Neural cell (in vitro differentiated cells): ENCODE results near the gene MDFIC2. TPM values are rescaled to one million over a fixed set of nuclear protein-coding genes. Genes with fewer than 3 reads are reported as not detected.

Source experiments
- H2AFZ ChIP-seq: fragments of 200-600, 300-800 bp; sonication (generic), shearing (Covaris generic); 2 replicates; pipeline ENCODE4 v1.6.0; 2014; ENCODE audit warnings: low read depth, mild to moderate bottlenecking, antibody characterized with exemption, low read length, moderate library complexity
- H3F3A ChIP-seq: fragments of 200-600 bp; shearing (Covaris generic); 2 replicates; pipeline ENCODE4 v1.6.1; 2016; ENCODE audit warnings: mild to moderate bottlenecking, moderate library complexity, mixed read lengths, antibody characterized with exemption, low read length; ENCODE audit not compliant: insufficient read depth, poor library complexity, severe bottlenecking
- H3K27ac ChIP-seq: fragments of 200-600, 300-800 bp; sonication (generic), shearing (Covaris generic); 2 replicates; pipeline ENCODE4 v1.5.1; 2014; ENCODE audit warnings: mild to moderate bottlenecking, low read length, moderate library complexity
- H3K27me3 ChIP-seq: fragments of 300-800, 200-600 bp; sonication (generic), shearing (Covaris generic); 2 replicates; pipeline ENCODE4 v1.6.0; 2014; ENCODE audit warnings: mild to moderate bottlenecking, low read depth, low read length, moderate library complexity; ENCODE audit not compliant: insufficient read depth
- H3K36me3 ChIP-seq: fragments of 300-800, 200-600 bp; sonication (generic), shearing (Covaris generic); 2 replicates; pipeline ENCODE4 v1.5.1; 2014; ENCODE audit warnings: mild to moderate bottlenecking, antibody characterized with exemption, low read length, moderate library complexity; ENCODE audit not compliant: insufficient read depth
- H3K4me2 ChIP-seq: fragments of 300-800, 200-600 bp; sonication (generic), shearing (Covaris generic); 2 replicates; pipeline ENCODE4 v1.6.0; 2014; ENCODE audit warnings: mild to moderate bottlenecking, low read length
- H3K4me3 ChIP-seq: fragments of 300-800, 200-600 bp; sonication (generic), shearing (Covaris generic); 2 replicates; pipeline ENCODE4 v1.5.1; 2014; ENCODE audit warnings: mild to moderate bottlenecking, low read length, moderate library complexity
- H3K79me2 ChIP-seq: fragments of 200-600 bp; shearing (Covaris generic); replicated peaks from 2 replicates; pipeline ENCODE4 v1.6.0; 2014; ENCODE audit warnings: mild to moderate bottlenecking, low read length, moderate library complexity; ENCODE audit not compliant: insufficient read depth
- H3K9ac ChIP-seq: fragments of 300-800, 200-600 bp; sonication (generic), shearing (Covaris generic); 2 replicates; pipeline ENCODE4 v1.6.1; 2016; ENCODE audit warnings: mild to moderate bottlenecking, low read length, mixed read lengths
- H3K9me2 ChIP-seq: fragments of 200-600 bp; shearing (Covaris generic); 2 replicates; pipeline ENCODE4 v1.6.1; 2016; ENCODE audit warnings: mild to moderate bottlenecking, low read length, mixed read lengths; ENCODE audit not compliant: insufficient read depth
- H3K9me3 ChIP-seq: fragments of 200-600, 300-800 bp; sonication (generic), shearing (Covaris generic); 2 replicates; pipeline ENCODE4 v1.6.1; 2016; ENCODE audit warnings: mild to moderate bottlenecking, mixed run types, low read length, moderate library complexity, mixed read lengths
- H4K20me1 ChIP-seq: fragments of 200-600 bp; shearing (Covaris generic); 2 replicates; pipeline ENCODE4 v1.6.1; 2016; ENCODE audit warnings: mild to moderate bottlenecking, mixed run types; ENCODE audit not compliant: insufficient read depth
- EP300 ChIP-seq: fragments of 450-650 bp; conservative IDR thresholded peaks from 2 replicates; pipeline ENCODE4 v1.6.1; 2014; ENCODE audit warnings: antibody characterized with exemption, mild to moderate bottlenecking, moderate library complexity; ENCODE audit not compliant: poor library complexity, severe bottlenecking
- EZH2 ChIP-seq: fragments of 200-600, 300-800 bp; shearing (Covaris generic), sonication (generic); IDR thresholded peaks from 2 replicates; pipeline ENCODE4 v1.6.1; 2014; ENCODE audit warnings: antibody characterized with exemption, low read length, borderline replicate concordance, mild to moderate bottlenecking; ENCODE audit not compliant: insufficient read depth, poor library complexity, severe bottlenecking
- MXI1 ChIP-seq: fragments of 450-650 bp; conservative IDR thresholded peaks from 2 replicates; pipeline ENCODE4 v1.6.1; 2014; ENCODE audit warnings: antibody characterized with exemption, mild to moderate bottlenecking; ENCODE audit not compliant: poor library complexity, severe bottlenecking
- POLR2AphosphoS5 ChIP-seq: IDR thresholded peaks from 2 replicates; pipeline ENCODE4 v1.6.1; 2012
- RAD21 ChIP-seq: fragments of 450-650 bp; conservative IDR thresholded peaks from 2 replicates; pipeline ENCODE4 v1.6.1; 2014; ENCODE audit warnings: antibody characterized with exemption, mild to moderate bottlenecking, moderate library complexity
- SMC3 ChIP-seq: fragments of 450-650 bp; conservative IDR thresholded peaks from 2 replicates; pipeline ENCODE4 v1.6.1; 2014; ENCODE audit warnings: antibody characterized with exemption, mild to moderate bottlenecking, moderate library complexity; ENCODE audit not compliant: poor library complexity
- TAF1 ChIP-seq: IDR thresholded peaks from 2 replicates; pipeline ENCODE4 v1.6.1; 2012; ENCODE audit warnings: low read depth
- polyA plus RNA-seq: library from polyadenylated mRNA; depleted of rRNA; stranded (reverse); fragments of >200 nt; gene quantifications from 2 replicates; pipeline ENCODE4 v1.2.3, GENCODE V29; 2014
- TF ChIP-seq, protein P1 (sequence below): fragments of 450-650 bp; IDR thresholded peaks from 2 replicates; pipeline ENCODE4 v1.5.1; 2014; ENCODE audit warnings: antibody characterized with exemption, mild to moderate bottlenecking, moderate library complexity; ENCODE audit not compliant: poor library complexity, severe bottlenecking
- TF ChIP-seq, protein P2 (sequence below): IDR thresholded peaks from 2 replicates; pipeline ENCODE4 v1.6.1; 2012; ENCODE audit warnings: borderline replicate concordance

The MDFIC2 gene
- polyA plus RNA-seq, 1 donor from 2014 or later = not detected

DNA sequence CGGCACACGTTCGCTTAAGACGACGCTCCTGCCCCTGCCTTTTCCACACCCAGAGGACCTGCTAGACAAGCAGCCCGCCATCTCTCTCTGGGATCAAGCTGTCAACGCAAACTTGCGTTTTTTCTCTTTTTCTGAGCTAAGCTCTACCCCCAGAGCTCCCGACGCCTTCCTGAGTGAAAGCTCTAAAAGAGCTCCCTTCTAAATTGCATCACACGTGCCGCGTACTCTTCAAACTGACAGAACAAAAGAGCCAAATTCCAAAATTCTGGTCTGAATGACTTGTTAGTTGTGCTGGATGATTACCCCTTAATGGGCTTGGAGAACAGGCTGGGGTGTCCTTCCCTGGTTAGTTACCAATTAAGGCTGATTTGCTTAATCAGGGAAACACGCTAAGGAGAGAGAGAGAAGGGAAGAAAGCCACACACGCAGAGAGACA lies 81.2 kb downstream of the MDFIC2 start:
- TF ChIP-seq POLR2AphosphoS5 (peak; percentile 83), EZH2 (no peak), EP300 (peak; percentile 80), SMC3 (peak; percentile 22), RAD21 (peak; percentile 22), MXI1 (no peak), TAF1 (no peak)
- TF ChIP-seq, protein P1, sequence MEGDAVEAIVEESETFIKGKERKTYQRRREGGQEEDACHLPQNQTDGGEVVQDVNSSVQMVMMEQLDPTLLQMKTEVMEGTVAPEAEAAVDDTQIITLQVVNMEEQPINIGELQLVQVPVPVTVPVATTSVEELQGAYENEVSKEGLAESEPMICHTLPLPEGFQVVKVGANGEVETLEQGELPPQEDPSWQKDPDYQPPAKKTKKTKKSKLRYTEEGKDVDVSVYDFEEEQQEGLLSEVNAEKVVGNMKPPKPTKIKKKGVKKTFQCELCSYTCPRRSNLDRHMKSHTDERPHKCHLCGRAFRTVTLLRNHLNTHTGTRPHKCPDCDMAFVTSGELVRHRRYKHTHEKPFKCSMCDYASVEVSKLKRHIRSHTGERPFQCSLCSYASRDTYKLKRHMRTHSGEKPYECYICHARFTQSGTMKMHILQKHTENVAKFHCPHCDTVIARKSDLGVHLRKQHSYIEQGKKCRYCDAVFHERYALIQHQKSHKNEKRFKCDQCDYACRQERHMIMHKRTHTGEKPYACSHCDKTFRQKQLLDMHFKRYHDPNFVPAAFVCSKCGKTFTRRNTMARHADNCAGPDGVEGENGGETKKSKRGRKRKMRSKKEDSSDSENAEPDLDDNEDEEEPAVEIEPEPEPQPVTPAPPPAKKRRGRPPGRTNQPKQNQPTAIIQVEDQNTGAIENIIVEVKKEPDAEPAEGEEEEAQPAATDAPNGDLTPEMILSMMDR = no peak
- TF ChIP-seq, protein P2, sequence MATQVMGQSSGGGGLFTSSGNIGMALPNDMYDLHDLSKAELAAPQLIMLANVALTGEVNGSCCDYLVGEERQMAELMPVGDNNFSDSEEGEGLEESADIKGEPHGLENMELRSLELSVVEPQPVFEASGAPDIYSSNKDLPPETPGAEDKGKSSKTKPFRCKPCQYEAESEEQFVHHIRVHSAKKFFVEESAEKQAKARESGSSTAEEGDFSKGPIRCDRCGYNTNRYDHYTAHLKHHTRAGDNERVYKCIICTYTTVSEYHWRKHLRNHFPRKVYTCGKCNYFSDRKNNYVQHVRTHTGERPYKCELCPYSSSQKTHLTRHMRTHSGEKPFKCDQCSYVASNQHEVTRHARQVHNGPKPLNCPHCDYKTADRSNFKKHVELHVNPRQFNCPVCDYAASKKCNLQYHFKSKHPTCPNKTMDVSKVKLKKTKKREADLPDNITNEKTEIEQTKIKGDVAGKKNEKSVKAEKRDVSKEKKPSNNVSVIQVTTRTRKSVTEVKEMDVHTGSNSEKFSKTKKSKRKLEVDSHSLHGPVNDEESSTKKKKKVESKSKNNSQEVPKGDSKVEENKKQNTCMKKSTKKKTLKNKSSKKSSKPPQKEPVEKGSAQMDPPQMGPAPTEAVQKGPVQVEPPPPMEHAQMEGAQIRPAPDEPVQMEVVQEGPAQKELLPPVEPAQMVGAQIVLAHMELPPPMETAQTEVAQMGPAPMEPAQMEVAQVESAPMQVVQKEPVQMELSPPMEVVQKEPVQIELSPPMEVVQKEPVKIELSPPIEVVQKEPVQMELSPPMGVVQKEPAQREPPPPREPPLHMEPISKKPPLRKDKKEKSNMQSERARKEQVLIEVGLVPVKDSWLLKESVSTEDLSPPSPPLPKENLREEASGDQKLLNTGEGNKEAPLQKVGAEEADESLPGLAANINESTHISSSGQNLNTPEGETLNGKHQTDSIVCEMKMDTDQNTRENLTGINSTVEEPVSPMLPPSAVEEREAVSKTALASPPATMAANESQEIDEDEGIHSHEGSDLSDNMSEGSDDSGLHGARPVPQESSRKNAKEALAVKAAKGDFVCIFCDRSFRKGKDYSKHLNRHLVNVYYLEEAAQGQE = peak; percentile 57
- no peaks in the 10 kb centered on the region for H3F3A ChIP-seq
- H3K9ac ChIP-seq = peak overlapping the region; percentile 41
- H3K4me2 ChIP-seq = peak overlapping the region; percentile 40
- H3K27ac ChIP-seq = peak overlapping the region; percentile 82
- no peaks in the 10 kb centered on the region for H3K9me3 ChIP-seq
- H3K9me2 ChIP-seq = no peaks in the 10 kb centered on the region
- H3K36me3 ChIP-seq = no peaks in the 10 kb centered on the region
- no peaks in the 10 kb centered on the region for H4K20me1 ChIP-seq
- no peaks in the 10 kb centered on the region for H3K79me2 ChIP-seq
- peak overlapping the region; percentile 27 for H3K4me3 ChIP-seq
- no peaks in the 10 kb centered on the region for H3K27me3 ChIP-seq
- H2AFZ ChIP-seq = peak overlapping the region; percentile 34

DNA sequence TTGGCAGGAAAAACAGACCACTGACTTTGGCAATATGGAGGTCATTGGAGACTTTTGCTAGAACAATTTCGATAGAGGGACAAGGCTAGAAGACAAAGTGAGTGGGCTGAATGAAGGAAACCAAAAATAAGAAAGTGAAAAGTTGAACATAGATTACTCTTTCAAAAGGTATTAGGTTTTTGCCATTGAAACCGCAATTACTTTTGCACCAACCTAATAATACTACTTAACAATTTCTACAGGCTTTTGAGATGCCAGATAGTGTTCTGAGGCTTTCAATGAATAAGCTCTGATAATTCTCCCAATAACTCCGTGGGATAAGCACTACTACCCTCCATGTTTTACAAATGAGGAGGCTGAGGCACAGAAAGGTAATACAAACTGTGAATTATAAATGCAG lies 85.0 kb downstream of the MDFIC2 start:
- no peaks in the 10 kb centered on the region for H3K9me3 ChIP-seq
- H4K20me1 ChIP-seq = no peaks in the 10 kb centered on the region
- no peak overlapping the region for H2AFZ ChIP-seq
- TF ChIP-seq RAD21 = no peak
- TF ChIP-seq MXI1 = no peak
- TF ChIP-seq SMC3 = no peak
- no peak for TF ChIP-seq POLR2AphosphoS5
- TF ChIP-seq EZH2 = no peak
- TF ChIP-seq, protein P1 = no peak
- TF ChIP-seq, protein P2 = no peak
- no peak for TF ChIP-seq EP300
- TF ChIP-seq TAF1 = no peak
- no peak overlapping the region for H3K27ac ChIP-seq
- no peak overlapping the region for H3K4me3 ChIP-seq
- H3K4me2 ChIP-seq = no peak overlapping the region
- H3K36me3 ChIP-seq = no peaks in the 10 kb centered on the region
- H3K27me3 ChIP-seq = no peaks in the 10 kb centered on the region
- no peaks in the 10 kb centered on the region for H3K79me2 ChIP-seq
- H3F3A ChIP-seq = no peaks in the 10 kb centered on the region
- no peak overlapping the region for H3K9ac ChIP-seq
- H3K9me2 ChIP-seq = no peaks in the 10 kb centered on the region
